H9 (cell line): ENCODE data around the gene CHD6. TPM values are rescaled to one million over a fixed set of nuclear protein-coding genes. Genes with fewer than 3 reads are reported as not detected.

Source experiments
- DNase-seq: peaks from one replicate; pipeline ENCODE4 v3.0.0-alpha.2; 2017
- H2AFZ ChIP-seq: one replicate; pipeline ENCODE4 v1.6.1; 2013; ENCODE audit warnings: mild to moderate bottlenecking, low read length, control low read depth, moderate library complexity
- H2AK5ac ChIP-seq: 2 replicates; pipeline ENCODE4 v1.6.1; 2013; ENCODE audit warnings: low read length, control low read depth, mixed read lengths; ENCODE audit not compliant: insufficient read length
- H2BK120ac ChIP-seq: one replicate; pipeline ENCODE4 v1.6.1; 2013; ENCODE audit warnings: low read depth, mild to moderate bottlenecking, low read length, control low read depth, inconsistent platforms; ENCODE audit not compliant: poor library complexity, severe bottlenecking
- H2BK12ac ChIP-seq: 2 replicates; pipeline ENCODE4 v1.6.1; 2013; ENCODE audit warnings: low read length, control low read depth, mixed read lengths, low read depth; ENCODE audit not compliant: insufficient read length
- H2BK15ac ChIP-seq: 2 replicates; pipeline ENCODE4 v1.6.1; 2013; ENCODE audit warnings: low read depth, low read length, control low read depth
- H2BK20ac ChIP-seq: one replicate; pipeline ENCODE4 v1.6.1; 2013; ENCODE audit warnings: low read depth, mild to moderate bottlenecking, low read length, control low read depth, inconsistent platforms; ENCODE audit not compliant: poor library complexity, severe bottlenecking
- H2BK5ac ChIP-seq: 2 replicates; pipeline ENCODE4 v1.6.1; 2013; ENCODE audit warnings: low read length, control low read depth, mixed read lengths; ENCODE audit not compliant: insufficient read length
- H3K14ac ChIP-seq: 2 replicates; pipeline ENCODE4 v1.6.1; 2013; ENCODE audit warnings: low read length, control low read depth; ENCODE audit not compliant: insufficient read depth
- H3K18ac ChIP-seq: 2 replicates; pipeline ENCODE4 v1.6.1; 2013; ENCODE audit warnings: low read depth, mild to moderate bottlenecking, mixed read lengths, low read length, control low read depth; ENCODE audit not compliant: insufficient read length
- H3K23ac ChIP-seq: 2 replicates; pipeline ENCODE4 v1.6.1; 2013; ENCODE audit warnings: low read length, control low read depth, mixed read lengths, low read depth; ENCODE audit not compliant: insufficient read length
- H3K23me2 ChIP-seq: 2 replicates; pipeline ENCODE4 v1.6.1; 2013; ENCODE audit warnings: low read depth, mild to moderate bottlenecking, mixed read lengths, low read length, control low read depth; ENCODE audit not compliant: insufficient read length, poor library complexity, severe bottlenecking
- H3K27ac ChIP-seq: 2 replicates; pipeline ENCODE4 v1.5.1; 2013; ENCODE audit warnings: low read length, control low read depth, mixed read lengths, low read depth; ENCODE audit not compliant: insufficient read length
- H3K27me3 ChIP-seq: 2 replicates; pipeline ENCODE4 v1.6.1; 2013; ENCODE audit warnings: low read length, control low read depth, inconsistent platforms; ENCODE audit not compliant: insufficient read depth
- H3K4ac ChIP-seq: 2 replicates; pipeline ENCODE4 v1.6.1; 2013; ENCODE audit warnings: low read depth, mild to moderate bottlenecking, control low read depth, inconsistent platforms, low read length, moderate library complexity
- H3K4me1 ChIP-seq: 2 replicates; pipeline ENCODE4 v1.6.1; 2013; ENCODE audit warnings: low read length, control low read depth, inconsistent platforms; ENCODE audit not compliant: insufficient read depth
- H3K4me2 ChIP-seq: 2 replicates; pipeline ENCODE4 v1.6.1; 2013; ENCODE audit warnings: low read length, control low read depth, mixed read lengths; ENCODE audit not compliant: insufficient read length, insufficient read depth
- H3K56ac ChIP-seq: 2 replicates; pipeline ENCODE4 v1.6.1; 2013; ENCODE audit warnings: low read depth, mild to moderate bottlenecking, mixed read lengths, low read length, control low read depth; ENCODE audit not compliant: insufficient read length
- H3K79me1 ChIP-seq: 2 replicates; pipeline ENCODE4 v1.6.1; 2013; ENCODE audit warnings: low read depth, mild to moderate bottlenecking, moderate library complexity, low read length, control low read depth, inconsistent platforms; ENCODE audit not compliant: insufficient read depth, poor library complexity, severe bottlenecking
- H3K79me2 ChIP-seq: 2 replicates; pipeline ENCODE4 v1.6.1; 2013; ENCODE audit warnings: low read length, control low read depth, inconsistent platforms; ENCODE audit not compliant: insufficient read depth
- H3K9ac ChIP-seq: 2 replicates; pipeline ENCODE4 v1.6.1; 2013; ENCODE audit warnings: low read length, control low read depth, mixed read lengths; ENCODE audit not compliant: insufficient read length; ENCODE audit errors: extremely low read depth
- H3K9me3 ChIP-seq: one replicate; pipeline ENCODE4 v1.6.1; 2013; ENCODE audit warnings: low read depth, low read length, inconsistent platforms; ENCODE audit not compliant: control insufficient read depth
- H3T11ph ChIP-seq: one replicate; pipeline ENCODE4 v1.6.1; 2013; ENCODE audit warnings: mild to moderate bottlenecking, low read length, control low read depth, inconsistent platforms
- H4K20me1 ChIP-seq: one replicate; pipeline ENCODE4 v1.6.1; 2013; ENCODE audit not compliant: control insufficient read depth, insufficient read length, insufficient read depth
- H4K5ac ChIP-seq: 2 replicates; pipeline ENCODE4 v1.6.1; 2013; ENCODE audit warnings: low read depth, mild to moderate bottlenecking, mixed read lengths, low read length, control low read depth; ENCODE audit not compliant: insufficient read length
- H4K8ac ChIP-seq: replicated peaks from 2 replicates; pipeline ENCODE4 v1.6.1; 2013; ENCODE audit warnings: low read length, control low read depth, mixed read lengths, low read depth; ENCODE audit not compliant: insufficient read length
- H4K91ac ChIP-seq: 2 replicates; pipeline ENCODE4 v1.6.1; 2013; ENCODE audit warnings: low read depth, mild to moderate bottlenecking, moderate library complexity, mixed read lengths, low read length, control low read depth; ENCODE audit not compliant: insufficient read length
- H3K27ac Mint-ChIP-seq, 3 experiments: 2 replicates in 2 of 3; 3 replicates in 1 of 3; pipeline ENCODE4 v1.8.0; 2020 to 2021; ENCODE audit warnings: mixed read lengths in 3 of 3, mild to moderate bottlenecking in 1 of 3, moderate library complexity in 1 of 3
- H3K27me3 Mint-ChIP-seq: 2 replicates; pipeline ENCODE4 v1.8.0; 2021; ENCODE audit warnings: low read depth, mild to moderate bottlenecking, moderate library complexity, mixed read lengths
- H3K36me3 Mint-ChIP-seq, 3 experiments: 2 replicates in 2 of 3; 3 replicates in 1 of 3; pipeline ENCODE4 v1.8.0; 2020 to 2021; ENCODE audit warnings: low read depth in 3 of 3, mixed read lengths in 3 of 3; ENCODE audit not compliant: insufficient read depth in 1 of 3
- H3K4me1 Mint-ChIP-seq, 2 experiments: 2 replicates each; pipeline ENCODE4 v1.8.0; 2020; ENCODE audit warnings: mixed read lengths in 2 of 2
- H3K4me3 Mint-ChIP-seq, 2 experiments: 2 replicates in 1 of 2; 3 replicates in 1 of 2; pipeline ENCODE4 v1.8.0; 2020 to 2021; ENCODE audit warnings: mild to moderate bottlenecking in 2 of 2, mixed read lengths in 2 of 2, moderate library complexity in 1 of 2
- H3K9me3 Mint-ChIP-seq, 2 experiments: 2 replicates in 1 of 2; 3 replicates in 1 of 2; pipeline ENCODE4 v1.8.0; 2020; ENCODE audit warnings: mild to moderate bottlenecking in 2 of 2, mixed read lengths in 2 of 2, moderate library complexity in 1 of 2
- WGBS: extraction: QIAGEN DNeasy Blood & Tissue Kit; methylation state at CpG from one replicate; pipeline ENCODE4 v1.1.7; 2013; ENCODE audit warnings: missing lambda C conversion rate, low lambda C conversion rate, mixed read lengths; ENCODE audit not compliant: insufficient read length; ENCODE audit errors: extremely low coverage; 5-methylcytosine and 5-hydroxymethylcytosine counted together
- total RNA-seq: library from RNA; stranded (reverse); gene quantifications from 2 replicates; pipeline ENCODE4 v1.2.1, GENCODE V29; 2021
- TF ChIP-seq, protein P1 (sequence below): fragments of 200-600 bp; sonication (generic); conservative IDR thresholded peaks from 3 replicates; pipeline ENCODE4 v1.8.0; 2021; ENCODE audit warnings: antibody characterized with exemption, mild to moderate bottlenecking

CHD6 gene
- total RNA-seq, 1 experiment from 2014 or later, result 51.5 TPM

DNA sequence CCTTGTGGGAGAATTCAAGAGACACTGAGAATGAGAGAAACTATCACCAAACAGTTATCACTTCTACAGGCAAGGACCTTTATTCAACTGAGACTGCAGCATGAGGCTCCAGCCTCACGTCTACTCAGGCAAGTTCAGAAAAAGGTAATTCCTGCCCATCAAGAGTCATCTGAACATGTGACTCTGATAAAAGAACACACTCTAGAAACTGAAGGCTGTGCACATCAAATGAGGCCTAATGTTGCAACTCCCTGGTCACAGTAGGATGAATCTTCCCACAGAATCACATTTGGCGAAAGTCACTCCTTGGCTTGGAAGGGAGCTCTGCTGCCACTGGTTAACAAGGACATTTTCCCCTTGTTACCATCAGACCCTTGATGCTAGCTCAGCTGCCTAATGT, 180.3 kb downstream of the CHD6 start:
- WGBS, result no CpG with 5 or more reads among the region's 2 CpGs
- H2AFZ ChIP-seq, result no peak overlapping the region

More for the DNA sequence above, 180.3 kb downstream of the CHD6 start:
- Histone ChIP-seq H3T11ph (no peak overlapping the region), H3K23me2 (no peaks in the 10 kb centered on the region), H2BK20ac (no peak overlapping the region), H3K56ac (no peak overlapping the region), H4K5ac (no peak overlapping the region), H3K4me2 (no peak overlapping the region), H2AK5ac (no peak overlapping the region), H2BK12ac (no peak overlapping the region), H3K27me3 (no peaks in the 10 kb centered on the region), H3K9ac (no peak overlapping the region), H3K79me2 (no peaks in the 10 kb centered on the region), H2BK5ac (no peak overlapping the region), H4K20me1 (no peaks in the 10 kb centered on the region), H3K14ac (no peak overlapping the region), H3K4me1 (no peaks in the 10 kb centered on the region), H3K9me3 (no peaks in the 10 kb centered on the region), H2BK120ac (no peak overlapping the region), H4K91ac (no peak overlapping the region), H4K8ac (no peak overlapping the region), H3K4ac (no peak overlapping the region), H3K27ac (no peak overlapping the region), H3K79me1 (no peaks in the 10 kb centered on the region), H2BK15ac (no peak overlapping the region), H3K23ac (no peak overlapping the region), H3K18ac (no peak overlapping the region)
- Mint-ChIP-seq H3K9me3 (no peaks in the 10 kb centered on the region), H3K27me3 (no peaks in the 10 kb centered on the region), H3K4me3 (no peak overlapping the region), H3K27ac (no peak overlapping the region), H3K36me3 (peaks cover 20 to 85% (median 68%) of the 10 kb centered on the region in 3 experiments), H3K4me1 (no peaks in the 10 kb centered on the region)
- TF ChIP-seq, protein P1, sequence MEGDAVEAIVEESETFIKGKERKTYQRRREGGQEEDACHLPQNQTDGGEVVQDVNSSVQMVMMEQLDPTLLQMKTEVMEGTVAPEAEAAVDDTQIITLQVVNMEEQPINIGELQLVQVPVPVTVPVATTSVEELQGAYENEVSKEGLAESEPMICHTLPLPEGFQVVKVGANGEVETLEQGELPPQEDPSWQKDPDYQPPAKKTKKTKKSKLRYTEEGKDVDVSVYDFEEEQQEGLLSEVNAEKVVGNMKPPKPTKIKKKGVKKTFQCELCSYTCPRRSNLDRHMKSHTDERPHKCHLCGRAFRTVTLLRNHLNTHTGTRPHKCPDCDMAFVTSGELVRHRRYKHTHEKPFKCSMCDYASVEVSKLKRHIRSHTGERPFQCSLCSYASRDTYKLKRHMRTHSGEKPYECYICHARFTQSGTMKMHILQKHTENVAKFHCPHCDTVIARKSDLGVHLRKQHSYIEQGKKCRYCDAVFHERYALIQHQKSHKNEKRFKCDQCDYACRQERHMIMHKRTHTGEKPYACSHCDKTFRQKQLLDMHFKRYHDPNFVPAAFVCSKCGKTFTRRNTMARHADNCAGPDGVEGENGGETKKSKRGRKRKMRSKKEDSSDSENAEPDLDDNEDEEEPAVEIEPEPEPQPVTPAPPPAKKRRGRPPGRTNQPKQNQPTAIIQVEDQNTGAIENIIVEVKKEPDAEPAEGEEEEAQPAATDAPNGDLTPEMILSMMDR, result no peak
- no peak for DNase-seq
